Esophagus muscularis mucosa (tissue), 4 donors: Measurements from ENCODE around the gene PDE4D. TPM values are rescaled to one million over a fixed set of nuclear protein-coding genes. Genes with fewer than 3 reads are reported as not detected.
A peak's percentile ranks its signal among the peaks of the same experiment; 100 is the strongest.

Experiments
- DNase-seq: peaks from one replicate; pipeline ENCODE4 v3.0.0-alpha.2; 2017; ENCODE audit errors: extremely low spot score
- H3K27ac ChIP-seq, 4 donors: fragments of 200-600 bp; sonication (generic); replicated peaks in 1 of 4; 1 replicate in 3 of 4; 2 replicates in 1 of 4; pipeline ENCODE4 v1.5.1; 2016 to 2019; ENCODE audit warnings: mild to moderate bottlenecking in 1 of 4
- H3K27me3 ChIP-seq, 4 donors: fragments of 200-600 bp; sonication (generic); one replicate each; pipeline versions ENCODE4 v1.5.1 to v1.6.0; 2016 to 2019
- H3K36me3 ChIP-seq, 4 donors: fragments of 200-600 bp; sonication (generic); one replicate each; pipeline ENCODE4 v1.5.1; 2016 to 2019
- H3K4me1 ChIP-seq, 4 donors: fragments of 200-600 bp; sonication (generic); one replicate each; pipeline ENCODE4 v1.5.1; 2016 to 2019
- H3K4me3 ChIP-seq, 4 donors: fragments of 200-600 bp; sonication (generic); 1 replicate in 2 of 4; 2 replicates in 2 of 4; pipeline ENCODE4 v1.5.1; 2016 to 2019; ENCODE audit warnings: mild to moderate bottlenecking in 4 of 4, moderate library complexity in 1 of 4
- H3K9me3 ChIP-seq, 4 donors: fragments of 200-600 bp; sonication (generic); 1 replicate in 3 of 4; 2 replicates in 1 of 4; pipeline ENCODE4 v1.5.1; 2016 to 2019
- EP300 ChIP-seq: sonication (generic); formaldehyde crosslinking; IDR thresholded peaks from one replicate; pipeline ENCODE4 v1.6.1; 2017; ENCODE audit warnings: antibody characterized with exemption
- POLR2A ChIP-seq: fragments of 450-650 bp; IDR thresholded peaks from one replicate; pipeline ENCODE4 v1.6.1; 2017; ENCODE audit warnings: antibody characterized with exemption, moderate library complexity, mild to moderate bottlenecking, low read depth
- POLR2AphosphoS5 ChIP-seq, 2 donors: sonication (generic); formaldehyde crosslinking; IDR thresholded peaks; one replicate each; pipeline ENCODE4 v1.6.1; 2017; ENCODE audit warnings: antibody characterized with exemption in 2 of 2
- WGBS: methylation state at CpG from one replicate; pipeline ENCODE4 v1.1.5; 2018; 5-methylcytosine and 5-hydroxymethylcytosine counted together
- intact Hi-C: fragments of 100-400 bp; cut with DNase I; formaldehyde crosslinking; loops from one replicate; pipeline ENCODE4 v1.15.1; 2023
- total RNA-seq, 4 donors: library from RNA; depleted of rRNA; stranded (reverse); fragments of >200 nt; gene quantifications; one replicate each; pipeline versions ENCODE4 v1.1.0 to v1.2.1, GENCODE V29; 2016
- TF ChIP-seq, protein P1 (sequence below), 3 experiments: fragments of 200-600 bp in 2 of 3; fragments of 450-650 bp in 1 of 3; sonication (generic) in 2 of 3; IDR thresholded peaks; one replicate each; pipeline ENCODE4 v1.5.1; 2017 to 2019; ENCODE audit warnings: antibody characterized with exemption in 3 of 3, mild to moderate bottlenecking in 2 of 3, moderate library complexity in 1 of 3

The PDE4D gene
- total RNA-seq, 4 donors from 2014 or later, result 39.2 to 87.0 (median 50.2) TPM

DNA sequence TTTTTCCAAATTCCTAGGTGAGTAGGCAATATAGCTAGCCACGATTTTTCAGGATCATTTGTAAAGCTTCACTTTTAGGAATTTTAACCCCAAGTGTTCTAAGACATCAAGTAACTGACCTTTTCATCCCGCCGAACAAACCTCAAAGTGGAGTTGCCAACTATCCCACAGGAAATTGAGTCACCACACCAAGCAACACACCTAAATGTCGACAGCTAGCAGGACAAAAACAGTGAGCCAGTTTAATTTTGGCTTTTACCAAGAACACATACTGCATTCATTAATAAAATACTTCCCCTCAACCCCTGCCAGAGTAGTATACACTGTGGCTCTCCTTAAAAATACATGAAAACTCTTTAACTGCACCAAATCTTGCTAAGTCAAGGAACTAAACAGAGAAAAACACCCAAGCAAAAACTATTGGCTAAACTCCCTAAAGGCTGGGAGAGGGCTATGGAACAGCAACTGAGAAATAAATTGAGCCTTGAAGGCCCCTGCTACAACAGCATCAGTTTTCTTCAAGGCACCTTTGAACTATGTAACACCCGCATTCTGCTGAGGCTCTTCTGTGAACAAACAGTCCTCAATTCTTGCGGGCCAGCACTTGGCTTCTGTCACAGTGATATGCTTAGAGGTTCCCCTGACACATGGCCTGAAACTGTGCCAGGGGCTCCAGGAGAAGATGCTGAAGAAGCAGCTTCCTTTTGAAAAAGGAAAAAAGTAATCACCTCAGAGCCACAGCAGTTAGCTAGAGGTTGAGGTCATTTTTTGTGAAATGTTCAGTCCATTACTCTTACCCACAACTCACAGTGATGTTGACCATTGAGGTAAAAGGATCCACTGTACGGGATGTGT lies 851.1 kb downstream of the PDE4D start:
- TF ChIP-seq POLR2AphosphoS5 (IDR thresholded peaks at IDR 0.05) (no peak), EP300 (no peak), POLR2A (no peak)
- TF ChIP-seq, protein P1, sequence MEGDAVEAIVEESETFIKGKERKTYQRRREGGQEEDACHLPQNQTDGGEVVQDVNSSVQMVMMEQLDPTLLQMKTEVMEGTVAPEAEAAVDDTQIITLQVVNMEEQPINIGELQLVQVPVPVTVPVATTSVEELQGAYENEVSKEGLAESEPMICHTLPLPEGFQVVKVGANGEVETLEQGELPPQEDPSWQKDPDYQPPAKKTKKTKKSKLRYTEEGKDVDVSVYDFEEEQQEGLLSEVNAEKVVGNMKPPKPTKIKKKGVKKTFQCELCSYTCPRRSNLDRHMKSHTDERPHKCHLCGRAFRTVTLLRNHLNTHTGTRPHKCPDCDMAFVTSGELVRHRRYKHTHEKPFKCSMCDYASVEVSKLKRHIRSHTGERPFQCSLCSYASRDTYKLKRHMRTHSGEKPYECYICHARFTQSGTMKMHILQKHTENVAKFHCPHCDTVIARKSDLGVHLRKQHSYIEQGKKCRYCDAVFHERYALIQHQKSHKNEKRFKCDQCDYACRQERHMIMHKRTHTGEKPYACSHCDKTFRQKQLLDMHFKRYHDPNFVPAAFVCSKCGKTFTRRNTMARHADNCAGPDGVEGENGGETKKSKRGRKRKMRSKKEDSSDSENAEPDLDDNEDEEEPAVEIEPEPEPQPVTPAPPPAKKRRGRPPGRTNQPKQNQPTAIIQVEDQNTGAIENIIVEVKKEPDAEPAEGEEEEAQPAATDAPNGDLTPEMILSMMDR (IDR thresholded peaks at IDR 0.05), result no peak
- 46% methylated on average over 7 of the region's 7 CpGs for WGBS
- no peak for DNase-seq

DNA sequence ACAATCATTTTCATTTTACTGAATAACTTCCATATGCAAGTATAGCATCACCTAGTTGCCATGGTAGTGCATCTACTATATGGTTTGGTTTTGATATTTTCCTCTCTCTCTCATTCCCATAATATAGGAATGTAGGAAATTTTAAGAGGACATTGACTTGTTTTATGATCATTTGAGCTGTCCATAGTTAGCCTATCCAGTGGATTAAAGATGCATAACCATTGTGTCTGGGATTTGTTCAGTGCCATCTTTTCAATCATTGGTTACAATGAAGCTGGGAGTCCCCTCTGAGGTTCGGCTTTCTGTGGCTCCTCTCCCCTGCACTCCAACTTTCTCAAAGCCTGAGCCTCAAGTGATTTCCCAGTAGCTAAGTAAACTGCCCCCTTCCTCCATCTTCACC lies 852.2 kb downstream of the PDE4D start:
- intact Hi-C loops, result no loop called here
- Histone ChIP-seq H3K27me3 (no peaks in the 10 kb centered on the region), H3K9me3 (no peaks in the 10 kb centered on the region), H3K4me1 (peaks cover 18 to 56% (median 41%) of the 10 kb centered on the region in 4 donors), H3K4me3 (no peak overlapping the region), H3K36me3 (no peaks in the 10 kb centered on the region), H3K27ac (peak overlapping the region in 2 of 4 donors; percentile 5 to 31)
- DNase-seq, result no peak
- TF ChIP-seq POLR2A (no peak), POLR2AphosphoS5 (IDR thresholded peaks at IDR 0.05) (no peak), EP300 (no peak)
- TF ChIP-seq, protein P1 (IDR thresholded peaks at IDR 0.05), result no peak
- WGBS, result 92% methylated on average over 1 of the region's 1 CpG

More for the DNA sequence above, 851.1 kb downstream of the PDE4D start:
- H3K9me3 ChIP-seq, result no peaks in the 10 kb centered on the region
- intact Hi-C loops, result no loop called here
- no peak overlapping the region for H3K4me3 ChIP-seq
- peaks cover 18 to 47% (median 36%) of the 10 kb centered on the region in 4 donors for H3K4me1 ChIP-seq
- peak overlapping the region; percentile 2 to 37 (median 29) for H3K27ac ChIP-seq
- H3K27me3 ChIP-seq, result no peaks in the 10 kb centered on the region
- H3K36me3 ChIP-seq, result no peaks in the 10 kb centered on the region

DNA sequence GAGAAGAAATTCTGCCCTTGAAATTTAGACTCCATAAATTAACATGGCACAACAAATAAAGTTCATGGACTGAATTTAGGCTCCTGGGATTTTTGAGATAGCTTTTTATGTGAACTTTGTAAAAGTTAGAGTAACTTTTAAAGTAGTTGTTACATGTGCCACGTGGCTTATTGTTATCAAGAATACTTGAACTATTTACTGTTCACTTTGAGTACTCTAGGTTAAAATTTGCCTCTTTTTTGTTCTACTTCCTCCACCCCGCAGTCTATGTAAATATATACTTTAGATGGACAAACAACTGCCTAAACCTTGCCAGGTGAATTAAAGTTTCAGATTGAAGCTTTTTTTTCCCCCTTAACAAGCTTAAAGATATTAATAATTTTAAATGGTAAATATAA lies 852.7 kb downstream of the PDE4D start:
- Histone ChIP-seq H3K4me1 (peaks cover 18 to 62% (median 45%) of the 10 kb centered on the region in 4 donors), H3K4me3 (no peak overlapping the region), H3K27ac (peak overlapping the region in 2 of 4 donors; percentile 74 to 83), H3K27me3 (no peaks in the 10 kb centered on the region), H3K36me3 (no peaks in the 10 kb centered on the region), H3K9me3 (no peaks in the 10 kb centered on the region)
- intact Hi-C loops, result no loop called here
- WGBS, result 83% methylated on average over 2 of the region's 2 CpGs
- DNase-seq, result no peak
- TF ChIP-seq, protein P1 (IDR thresholded peaks at IDR 0.05), result no peak
- TF ChIP-seq POLR2A (no peak), POLR2AphosphoS5 (IDR thresholded peaks at IDR 0.05) (no peak), EP300 (no peak)

- Histone ChIP-seq H3K9me3 (no peaks in the 10 kb centered on the region), H3K27ac (peak overlapping the region; percentile 74 to 83 (median 78)), H3K4me1 (peaks cover 18 to 68% (median 50%) of the 10 kb centered on the region in 4 donors), H3K36me3 (no peaks in the 10 kb centered on the region), H3K4me3 (peak overlapping the region; percentile 69 to 77 (median 73)), H3K27me3 (no peaks in the 10 kb centered on the region)
- TF ChIP-seq POLR2A (no peak), POLR2AphosphoS5 (IDR thresholded peaks at IDR 0.05) (peak in 1 of 2 donors; percentile 11)
- intact Hi-C loops, result no loop called here
- DNase-seq, result no peak
- WGBS, result 31% methylated on average over 13 of the region's 13 CpGs
Measured at GRCh38 chr5:59040024-59040803, 853.3 kb downstream of the PDE4D start.
